ENCODE measurements around the gene CADM1.

CADM1 gene

DNA sequence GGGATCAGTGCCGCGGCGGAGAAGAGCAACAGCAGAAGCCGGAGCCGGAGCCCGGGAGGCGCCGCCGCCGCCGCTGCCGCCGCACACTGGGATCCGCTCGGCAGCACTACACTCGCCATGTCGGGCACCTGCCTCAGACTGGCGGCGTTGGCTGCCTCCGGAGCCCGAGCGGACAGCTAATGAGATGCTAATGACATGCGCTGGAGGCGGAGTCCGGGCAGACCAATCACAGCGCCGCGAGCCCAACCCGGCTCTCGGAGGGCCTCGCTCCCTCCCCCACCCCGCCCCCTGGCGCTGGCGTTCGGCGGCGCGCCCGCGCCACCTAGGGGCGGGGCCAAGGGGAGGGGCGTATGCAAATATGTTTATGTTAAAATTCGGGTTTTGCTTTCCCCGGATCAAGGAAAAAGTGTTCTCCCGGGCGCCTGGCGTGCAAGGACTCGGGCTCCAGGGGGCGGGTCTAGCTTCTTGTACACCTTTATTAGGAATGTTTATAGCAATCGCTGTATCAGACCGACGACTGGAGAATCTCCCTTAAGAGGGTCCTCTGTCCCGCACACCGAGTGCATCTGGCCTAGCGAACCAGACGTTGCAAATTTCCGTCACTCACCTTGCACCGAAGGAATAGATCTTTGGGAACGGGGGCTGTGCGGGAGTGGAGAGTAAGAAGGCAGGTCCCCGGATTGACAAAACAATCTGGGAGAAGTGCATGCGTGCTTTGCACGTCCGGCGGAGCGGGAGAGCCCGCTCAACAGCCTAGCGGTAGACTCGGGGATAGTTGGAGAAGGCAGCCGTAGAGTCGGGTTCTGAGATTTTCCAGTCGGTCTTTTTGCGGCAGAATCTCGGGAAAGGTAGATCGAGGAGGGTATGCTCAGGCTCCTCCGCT lies at the start of gene CADM1:
Gene CADM1, minus strand, starts transcription at position 140 of the 883 bp plus-strand sequence.
- peak; percentile 88 for DNase-seq (ENCODE audit: low spot score)

DNA sequence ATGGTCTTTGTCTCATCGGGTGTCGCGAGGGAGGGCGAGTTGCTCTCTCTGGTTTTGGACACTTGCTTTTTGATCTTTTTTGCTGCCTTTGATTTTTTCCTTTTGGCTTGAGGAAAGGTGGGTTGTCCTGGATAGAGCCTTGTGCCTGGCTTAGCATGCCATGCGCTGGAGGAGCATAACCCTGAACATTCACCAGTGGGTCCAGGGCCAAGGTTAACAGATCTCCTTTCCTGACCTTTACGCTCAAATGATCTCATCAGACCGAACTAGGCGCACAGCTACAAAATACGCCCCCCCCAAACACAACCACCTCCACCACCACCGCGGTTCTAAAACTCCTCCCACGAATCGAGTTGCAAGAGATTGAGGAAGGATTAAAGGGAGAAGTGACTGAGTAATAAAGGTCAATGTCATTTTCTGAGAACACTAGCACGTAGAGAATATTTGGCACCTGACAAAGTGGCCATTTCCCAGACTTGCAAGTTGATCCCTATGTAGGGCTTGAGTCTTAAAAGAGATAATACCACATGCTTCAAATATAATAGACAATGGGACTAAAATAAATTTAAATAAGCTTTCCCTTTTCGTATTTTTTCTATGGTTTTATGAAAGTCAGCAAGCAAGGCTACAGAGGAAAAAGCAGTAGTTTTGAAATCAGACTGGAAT lies 48.7 kb upstream of the CADM1 start:
- DNase-seq (ENCODE audit: low spot score): no peak

DNA sequence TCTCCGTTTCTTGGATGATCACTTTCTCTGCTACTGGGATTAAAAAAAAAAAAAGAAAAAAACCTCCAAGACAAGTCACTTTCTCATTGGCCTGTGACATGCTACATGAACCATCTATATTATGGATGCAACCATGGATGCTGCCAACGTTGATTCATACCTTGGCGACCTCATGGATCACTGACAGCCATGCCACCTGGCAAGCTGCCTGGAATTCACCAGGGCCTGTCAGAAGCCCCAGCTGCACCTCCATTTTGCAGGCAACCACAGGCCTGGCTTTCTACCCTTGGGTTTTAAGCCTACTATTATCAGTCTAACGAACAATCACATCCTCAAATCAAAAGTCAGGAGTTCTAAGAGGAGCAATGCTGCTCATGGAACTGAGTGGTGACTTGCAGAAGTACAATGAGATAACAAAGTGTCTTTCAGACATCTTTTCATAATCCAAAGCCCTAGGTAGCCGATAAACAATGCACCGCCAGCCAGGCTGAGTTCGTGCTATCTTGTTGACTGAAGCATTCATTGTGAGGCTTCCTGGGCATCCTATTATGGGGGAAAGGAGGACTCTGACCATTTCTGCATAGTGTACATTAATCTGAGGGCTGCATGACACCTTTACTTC lies 48.0 kb upstream of the CADM1 start:
- DNase-seq (ENCODE audit: low spot score): no peak

DNA sequence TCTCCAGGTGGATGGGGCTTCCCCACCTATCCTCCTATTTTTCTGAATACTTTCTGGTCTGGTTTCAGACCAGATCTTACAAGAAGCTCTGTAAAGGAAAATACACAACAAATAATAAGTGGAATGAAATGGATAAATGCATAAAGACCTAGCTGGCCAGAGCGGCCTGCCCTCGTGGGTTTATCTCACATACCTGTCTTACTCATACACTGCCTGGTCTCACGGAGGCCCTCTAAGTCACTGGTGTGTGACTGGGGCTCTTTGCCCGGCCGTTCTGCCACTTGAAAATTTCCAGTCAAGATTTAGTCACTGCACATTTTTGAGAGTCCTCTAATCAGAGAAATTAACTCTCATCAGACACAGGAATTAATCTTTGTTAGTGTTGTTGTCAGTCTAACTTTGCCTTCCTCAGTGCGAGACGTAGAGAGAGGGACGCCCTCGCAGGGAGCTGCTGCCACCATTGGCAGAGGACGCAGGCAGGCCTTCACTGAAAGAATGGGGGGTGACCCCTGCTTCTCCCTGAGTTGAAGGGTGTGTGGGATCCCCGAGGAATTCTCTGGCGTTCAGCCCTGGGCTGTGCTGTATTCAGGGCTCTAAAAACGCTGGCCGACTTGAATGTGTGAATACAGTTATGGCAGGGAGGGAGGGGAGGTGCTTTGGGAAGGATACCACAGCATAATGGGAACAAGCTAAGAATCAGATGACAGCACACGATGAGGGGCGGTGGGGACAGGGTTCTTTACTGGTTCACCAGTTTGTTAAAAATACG lies 46.3 kb upstream of the CADM1 start:
- no peak for DNase-seq (ENCODE audit: low spot score)

DNA sequence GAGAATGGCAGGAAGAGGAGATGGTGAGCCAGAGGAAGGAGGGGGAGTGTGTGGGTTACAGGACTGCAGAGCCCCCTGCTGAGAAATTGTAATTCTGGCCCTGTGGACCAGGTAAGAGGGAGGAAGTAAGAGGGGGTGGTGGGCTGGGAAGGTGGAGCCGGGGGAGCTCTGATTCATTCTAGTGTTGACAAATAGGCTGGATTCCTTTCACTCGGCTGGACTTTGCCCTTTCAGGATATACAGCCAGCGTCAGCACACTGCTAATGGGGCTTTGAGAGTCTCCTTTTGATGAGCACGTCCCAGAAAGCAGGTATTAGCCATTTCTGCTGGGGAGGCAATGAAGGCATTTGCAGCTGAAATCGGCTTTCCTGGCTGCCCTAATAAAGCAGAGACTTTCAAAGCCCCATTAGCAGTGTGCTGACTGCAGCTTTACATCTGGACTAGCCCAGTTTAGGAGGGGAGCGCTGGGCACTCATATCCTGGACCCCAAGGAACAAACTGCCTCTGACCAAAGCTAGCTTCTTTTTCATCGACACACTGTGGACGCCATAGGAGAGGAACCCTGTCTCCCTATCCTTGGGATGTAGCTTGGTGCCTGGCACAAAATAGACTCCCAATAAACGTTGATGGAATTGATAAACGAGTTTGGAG lies 44.8 kb upstream of the CADM1 start:
- peak; percentile 75 for DNase-seq (ENCODE audit: low spot score)

DNA sequence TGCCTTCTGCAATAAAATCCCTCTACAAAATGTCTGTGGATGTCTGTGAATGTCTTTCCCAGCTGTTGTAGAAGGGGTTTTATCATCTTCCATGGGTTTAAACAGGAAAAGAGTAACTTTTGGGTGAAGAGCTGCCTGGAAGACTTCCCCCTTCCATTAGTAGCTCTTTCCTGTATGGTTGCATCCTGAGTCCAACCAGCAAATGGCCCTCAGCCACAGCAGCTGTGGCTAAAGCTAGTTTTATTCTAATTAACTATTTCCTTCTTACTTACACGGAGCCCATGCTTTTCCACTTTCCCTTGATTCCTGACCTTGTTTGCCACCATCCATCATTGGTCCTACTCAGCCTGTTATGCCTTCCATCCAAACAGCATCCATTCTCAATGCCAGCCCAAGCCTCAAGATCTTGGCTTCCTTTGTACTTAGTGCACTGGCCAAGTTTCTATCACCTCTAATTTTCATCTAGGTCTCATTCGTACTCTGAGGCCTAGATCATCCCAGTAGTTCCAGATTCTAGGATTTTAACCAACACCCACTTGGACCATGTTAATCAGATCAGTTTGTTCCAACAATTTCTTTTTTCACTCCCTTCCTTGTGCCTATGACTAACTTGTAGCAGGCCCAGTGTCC lies 41.5 kb upstream of the CADM1 start:
- no peak for DNase-seq (ENCODE audit: low spot score)

DNA sequence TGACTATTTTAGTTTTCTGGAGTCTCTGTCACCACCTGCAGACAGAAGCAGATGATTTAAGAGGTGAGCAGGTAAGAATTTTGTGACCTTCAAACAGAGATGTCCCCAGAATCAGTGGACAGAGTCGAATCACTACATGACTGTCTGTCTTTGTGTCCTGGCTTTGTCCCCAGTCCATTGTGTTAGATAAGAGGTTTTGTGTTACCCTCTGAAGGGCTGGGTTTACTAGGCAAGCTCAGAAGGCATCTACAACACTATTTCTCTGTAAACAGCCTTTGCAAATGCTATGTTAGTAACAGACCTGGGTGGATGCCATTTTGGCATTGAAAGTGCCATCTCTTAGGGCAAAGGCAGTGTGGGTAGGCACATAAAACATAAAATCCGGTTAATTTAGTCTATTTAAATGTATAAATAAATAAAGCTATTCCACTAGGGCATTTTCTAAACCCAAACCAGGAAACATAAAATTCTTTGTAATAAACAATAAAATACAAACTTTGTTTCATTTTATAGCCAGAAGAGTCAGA lies 40.3 kb upstream of the CADM1 start:
- DNase-seq (ENCODE audit: low spot score): no peak

DNA sequence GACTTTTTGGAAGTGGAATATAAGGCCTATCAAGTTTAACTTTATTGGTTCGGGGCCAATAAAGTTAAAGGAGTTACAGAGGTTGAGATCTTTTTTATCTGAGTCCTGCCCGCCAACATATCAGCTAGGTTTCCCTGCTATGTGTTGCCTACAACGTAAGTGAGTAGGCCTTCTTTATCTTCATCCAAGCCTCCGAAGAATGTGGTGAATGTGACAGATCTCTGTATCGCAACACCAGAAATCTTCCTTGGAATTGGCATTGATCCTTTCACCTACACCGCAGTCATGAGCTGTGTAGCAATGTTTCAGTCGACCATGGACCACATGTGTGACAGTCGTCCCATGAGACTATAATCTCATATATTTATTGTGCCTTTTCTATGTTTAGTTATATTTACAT lies 37.3 kb upstream of the CADM1 start:
- no peak for DNase-seq (ENCODE audit: low spot score)

DNA sequence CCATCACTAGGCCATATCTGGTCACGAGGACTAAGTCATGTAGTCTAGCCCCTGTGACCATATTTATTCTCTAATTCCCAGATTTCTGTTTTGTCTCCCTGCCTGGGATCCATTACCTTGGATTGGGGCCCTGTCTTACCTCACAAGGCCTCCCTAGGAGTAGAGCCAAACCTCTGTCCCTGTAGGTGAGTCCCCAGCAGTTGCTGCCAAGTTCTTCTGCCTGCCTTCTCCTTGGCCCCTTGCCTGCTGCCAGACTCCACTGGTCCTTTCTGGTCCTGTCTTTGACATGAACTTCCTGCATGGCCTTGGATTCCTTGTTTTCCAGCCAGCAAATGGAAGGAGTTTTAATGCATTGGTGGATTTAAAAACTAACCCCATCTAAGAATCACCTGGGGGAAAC lies 35.6 kb upstream of the CADM1 start:
- no peak for DNase-seq (ENCODE audit: low spot score)

DNA sequence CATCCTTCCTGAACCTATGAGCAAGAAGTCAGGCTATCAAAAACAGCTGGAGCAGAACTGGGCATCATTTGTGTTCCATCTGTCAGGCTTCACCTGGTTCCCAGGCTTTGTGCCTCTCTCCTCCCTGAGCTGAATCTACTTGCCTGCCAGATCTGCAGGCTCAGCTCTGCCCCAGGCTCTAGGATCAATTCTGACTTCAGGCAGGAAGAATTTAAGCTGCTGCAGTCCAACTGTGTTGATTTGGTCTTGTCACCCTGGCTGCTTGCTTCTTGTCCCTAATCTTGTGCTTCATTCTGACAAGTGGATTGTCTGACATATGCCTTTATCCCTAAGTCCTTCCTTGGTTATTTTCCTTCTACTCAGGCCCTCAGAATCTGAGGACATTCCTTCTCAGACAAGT lies 31.6 kb upstream of the CADM1 start:
- no peak for DNase-seq (ENCODE audit: low spot score)

DNA sequence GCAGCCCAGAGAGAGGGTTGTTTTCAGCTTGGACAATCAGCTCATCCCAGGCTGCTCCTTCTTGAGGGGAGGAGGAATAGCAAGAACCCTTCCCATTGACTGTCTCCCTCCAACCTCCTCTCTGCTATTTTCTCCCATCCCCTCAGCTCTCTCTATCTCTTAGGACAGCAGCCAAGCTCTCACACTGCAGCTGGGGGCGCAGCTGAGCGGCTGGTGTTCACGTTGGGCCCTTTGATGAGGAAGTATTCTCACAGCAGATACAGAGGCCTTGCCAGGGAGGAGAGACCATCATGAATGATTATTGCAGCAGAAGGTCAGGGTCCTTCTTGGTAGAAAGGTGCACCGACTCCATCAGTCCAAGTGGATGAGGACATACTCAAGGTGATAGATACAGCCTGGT lies 26.5 kb upstream of the CADM1 start:
- no peak for DNase-seq (ENCODE audit: low spot score)

DNA sequence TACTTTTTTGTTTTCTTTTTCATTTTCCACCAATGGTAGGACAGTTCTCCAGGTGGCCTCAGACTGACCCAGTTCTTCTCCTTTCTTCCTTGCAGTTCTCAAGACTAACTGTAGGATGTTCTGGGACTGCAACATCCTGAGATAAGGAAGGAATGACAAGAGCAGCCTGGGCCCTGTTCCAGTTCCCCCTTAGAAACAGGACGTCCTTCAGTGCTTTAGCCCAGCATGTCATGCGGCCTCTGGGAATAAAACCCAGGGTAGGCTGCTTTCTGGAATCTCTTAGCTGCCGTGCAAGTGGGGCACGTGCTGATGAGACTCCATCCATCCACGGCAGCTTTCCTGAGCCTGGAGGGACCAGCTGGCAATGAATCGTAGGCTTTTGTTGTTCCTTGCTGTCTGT lies 24.0 kb upstream of the CADM1 start:
- DNase-seq (ENCODE audit: low spot score): no peak

DNA sequence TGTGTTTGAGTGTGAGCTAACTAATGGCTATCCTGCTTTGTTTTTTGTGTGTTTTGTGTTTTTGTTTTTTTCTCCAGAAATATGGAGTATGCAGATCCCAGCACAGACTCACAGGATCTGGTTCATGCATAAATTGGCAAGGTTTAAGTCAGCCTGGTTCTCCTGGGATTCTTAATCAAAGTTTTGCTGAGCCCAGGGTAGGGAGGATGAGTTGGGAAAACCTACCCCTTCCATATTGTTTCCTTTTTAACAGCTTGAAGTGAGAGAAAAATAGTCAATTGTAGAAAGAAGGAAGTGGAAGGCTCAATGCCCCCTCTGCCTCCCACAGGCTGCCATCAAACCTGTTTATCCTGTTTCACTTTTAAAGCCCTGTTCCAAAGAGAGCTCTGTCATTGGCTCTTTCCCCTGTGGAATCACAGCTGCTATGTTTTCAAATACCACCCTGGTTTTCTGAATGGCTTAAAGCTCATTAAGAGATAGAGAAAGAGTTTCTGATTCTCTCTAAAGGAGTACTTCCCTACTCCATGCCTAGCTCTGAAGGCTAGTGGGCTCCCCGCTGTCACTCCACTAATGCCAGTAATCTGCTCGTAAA lies 23.4 kb upstream of the CADM1 start:
- no peak for DNase-seq (ENCODE audit: low spot score)

DNA sequence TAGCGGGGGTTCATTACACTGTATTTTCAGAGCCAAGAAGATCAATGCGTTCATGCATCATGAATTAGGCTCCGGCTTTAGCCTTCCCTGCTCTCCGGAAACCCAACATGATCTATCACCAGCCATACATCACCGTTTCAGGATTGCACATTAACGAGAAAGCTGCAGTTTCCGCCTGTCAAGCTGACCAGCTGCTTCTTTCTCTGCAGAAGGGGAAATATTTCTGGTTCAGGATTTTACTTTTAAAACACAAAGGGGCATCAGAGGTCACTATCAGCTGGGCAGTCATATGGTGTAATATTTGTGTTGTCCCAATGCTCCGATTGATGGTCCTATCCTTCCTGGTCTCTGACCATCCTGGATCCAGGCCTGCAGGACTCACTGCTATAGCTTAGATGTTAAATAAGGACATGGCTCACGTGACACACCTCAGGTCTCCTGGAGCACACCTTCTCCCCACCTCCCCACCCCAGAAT lies 21.4 kb upstream of the CADM1 start:
- no peak for DNase-seq (ENCODE audit: low spot score)

DNA sequence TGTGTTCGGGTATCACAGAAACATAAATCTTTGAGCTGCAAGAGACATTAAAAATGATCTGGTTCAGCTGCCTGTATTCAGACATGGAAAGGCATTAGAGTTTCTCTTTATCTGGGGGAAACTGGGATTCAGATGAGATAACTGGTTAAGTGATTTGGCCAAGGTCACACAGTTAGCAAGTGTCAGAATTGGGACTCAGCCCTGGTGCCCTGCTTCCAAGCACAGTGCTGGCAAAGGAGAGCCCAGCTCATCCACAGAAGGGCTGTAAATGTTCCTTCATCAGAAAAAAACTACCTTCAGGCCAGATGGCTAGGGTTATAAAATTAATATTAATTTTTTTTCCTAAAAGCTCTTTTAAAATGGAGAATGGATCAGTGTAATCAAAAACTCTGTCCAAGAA lies 20.4 kb upstream of the CADM1 start:
- no peak for DNase-seq (ENCODE audit: low spot score)

DNA sequence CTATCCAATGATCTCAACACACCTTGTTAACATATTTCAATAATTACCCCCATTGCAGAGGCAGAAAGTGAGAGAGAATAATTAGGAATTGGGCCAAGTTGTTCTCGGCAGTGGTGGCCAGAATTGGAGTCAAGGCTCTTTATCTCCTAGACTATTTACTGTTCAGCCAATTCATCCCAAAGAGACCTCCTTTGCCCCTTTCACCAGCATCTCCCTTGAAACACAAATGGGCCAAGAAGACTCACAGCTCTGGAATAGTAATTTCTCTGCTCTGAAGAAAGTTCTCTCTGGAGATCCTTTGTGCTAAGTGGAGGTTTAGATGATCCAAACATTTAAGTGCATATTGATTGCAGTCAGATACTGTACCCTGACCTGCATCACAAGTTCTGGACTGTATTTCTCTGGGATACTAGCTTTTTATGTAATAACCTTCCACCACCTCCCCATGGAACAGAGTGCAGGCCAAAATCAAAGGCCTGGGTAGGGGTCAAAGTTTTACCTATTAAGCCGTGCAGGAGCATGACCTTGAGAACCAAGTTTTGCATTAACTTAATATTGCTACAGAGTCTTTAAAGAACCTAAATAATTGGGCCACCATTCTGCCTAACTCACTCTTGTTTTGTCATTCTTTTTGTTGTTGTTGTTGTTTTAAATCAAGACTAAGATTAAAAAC lies 19.6 kb upstream of the CADM1 start:
- no peak for DNase-seq (ENCODE audit: low spot score)

DNA sequence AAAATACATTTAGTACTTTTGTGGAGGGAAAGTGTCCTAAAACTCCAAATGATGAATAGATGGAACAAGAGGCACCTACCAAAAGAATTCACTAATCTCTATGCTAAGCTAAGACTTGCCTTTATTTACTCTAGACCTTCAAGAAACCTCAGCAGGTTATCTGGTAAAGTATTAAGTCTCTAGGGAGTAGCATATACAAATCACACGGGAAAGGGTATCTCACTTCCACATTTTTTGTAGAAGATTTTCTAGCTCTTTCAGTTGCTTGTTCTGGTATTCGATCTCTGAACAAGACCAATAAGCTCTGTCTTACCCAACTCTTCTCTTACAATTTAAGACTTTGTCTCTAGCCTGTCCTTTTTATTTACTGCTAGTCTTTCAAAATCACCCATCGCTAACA lies 18.1 kb upstream of the CADM1 start:
- DNase-seq (ENCODE audit: low spot score): no peak

DNA sequence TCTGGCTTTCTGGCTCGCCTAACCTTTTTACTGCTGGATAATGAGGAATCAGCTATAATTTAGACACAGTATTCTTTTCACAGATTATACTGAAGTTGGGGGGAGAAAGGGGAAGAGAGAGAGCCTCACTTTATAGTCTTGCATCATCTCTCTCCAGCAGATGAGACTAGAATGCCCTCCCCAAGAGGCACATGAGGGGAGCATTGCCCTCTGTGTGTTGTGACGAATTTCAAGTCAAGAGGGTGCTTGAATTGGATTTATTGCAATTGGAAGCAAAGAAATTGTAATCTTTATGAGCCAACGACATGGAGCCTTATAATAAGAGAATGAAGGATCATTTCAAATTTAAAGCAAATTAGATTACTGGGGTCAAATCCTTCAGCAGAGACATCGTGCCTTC lies 17.6 kb upstream of the CADM1 start:
- no peak for DNase-seq (ENCODE audit: low spot score)

DNA sequence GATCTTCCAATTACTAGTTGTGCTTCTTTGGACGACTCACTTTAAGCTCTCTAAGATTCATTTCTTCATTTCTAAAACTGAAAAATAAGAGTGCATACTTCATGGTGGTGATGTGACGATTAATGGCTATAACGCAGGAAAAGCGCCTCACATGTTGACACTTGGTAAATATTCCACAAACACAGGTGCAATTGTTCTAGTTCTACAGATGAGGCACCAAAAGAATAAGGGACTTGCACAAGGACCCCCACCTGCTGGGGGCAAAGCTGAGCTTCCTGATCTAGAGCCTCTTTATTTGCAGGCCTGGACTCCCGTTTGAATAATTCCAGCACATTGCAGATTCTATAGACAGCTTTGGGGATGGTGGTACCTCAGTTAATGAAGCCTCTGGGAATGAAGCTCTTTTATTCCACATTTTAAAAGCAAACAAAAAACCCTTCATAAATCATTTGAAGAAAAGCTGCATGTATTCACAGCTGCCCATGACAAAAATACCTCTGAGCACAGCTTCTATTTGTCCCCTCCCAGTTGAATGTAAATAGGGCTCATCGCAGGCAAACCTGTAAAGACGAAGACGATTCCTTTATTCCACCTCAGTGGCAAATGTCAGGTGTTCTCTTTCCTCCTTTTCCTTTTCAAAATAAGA lies 14.9 kb upstream of the CADM1 start:
- DNase-seq (ENCODE audit: low spot score): no peak

All from LoVo (cell line).